SK-N-MC (cell line): Measurements from ENCODE around the gene CAPS2.
"Not testable (repeated sequence)": the region's sequence is repeated elsewhere in the genome, so short reads cannot be mapped to it uniquely, and the experiment has no call there.

Experiments used
- DNase-seq: peaks from one replicate; pipeline ENCODE4 v3.0.0-alpha.2; 2011; ENCODE audit warnings: low read depth, low spot score
- H3K27ac ChIP-seq: fragments of 200-600 bp; sonication (generic); 2 replicates; pipeline ENCODE4 v1.5.1; 2016; ENCODE audit warnings: mixed run types
- H3K36me3 ChIP-seq: fragments of 200-600 bp; sonication (generic); 2 replicates; pipeline ENCODE4 v1.6.1; 2017; ENCODE audit warnings: antibody characterized with exemption, low read length, mixed read lengths; ENCODE audit not compliant: insufficient read depth
- H3K4me3 ChIP-seq: fragments of 200-600 bp; sonication (generic); 2 replicates; pipeline ENCODE4 v1.5.1; 2016
- H3K9ac ChIP-seq: fragments of 200-600 bp; sonication (generic); 2 replicates; pipeline ENCODE4 v1.8.0; 2017; ENCODE audit warnings: mixed run types, mixed read lengths; ENCODE audit not compliant: insufficient read length
- H3K9me3 ChIP-seq: fragments of 200-600 bp; sonication (generic); 2 replicates; pipeline ENCODE4 v1.6.1; 2017; ENCODE audit warnings: low read depth, mild to moderate bottlenecking, antibody characterized with exemption, low read length, moderate library complexity, mixed read lengths
- EZH2 ChIP-seq: fragments of 200-600 bp; sonication (generic); IDR thresholded peaks from one replicate; pipeline ENCODE4 v1.6.1; 2017; ENCODE audit warnings: antibody characterized with exemption
- FOXP2 ChIP-seq: optimal IDR thresholded peaks from 2 replicates; pipeline ENCODE3; 2011; ENCODE audit warnings: mild to moderate bottlenecking, moderate library complexity; ENCODE audit not compliant: insufficient read depth; ENCODE audit errors: extremely low read length, control extremely low read depth
- POLR2AphosphoS5 ChIP-seq: IDR thresholded peaks from 2 replicates; pipeline ENCODE4 v1.6.1; 2012; ENCODE audit warnings: mild to moderate bottlenecking, low read depth, low read length, borderline replicate concordance

CAPS2 gene

GRCh38 chr12:75350413-75350812, 20.3 kb upstream of the CAPS2 start:
- TF ChIP-seq POLR2AphosphoS5 (no peak), EZH2 (no peak), FOXP2 (no peak)
- Histone ChIP-seq H3K27ac (no peak overlapping the region), H3K9me3 (no peaks in the 10 kb centered on the region; the same call in 1 of the 2 replicates), H3K36me3 (no peaks in the 10 kb centered on the region), H3K9ac (no peak overlapping the region), H3K4me3 (no peak overlapping the region)
- DNase-seq: no peak

GRCh38 chr12:75349946-75350345, 19.8 kb upstream of the CAPS2 start:
- no peaks in the 10 kb centered on the region for H3K9me3 ChIP-seq
- TF ChIP-seq POLR2AphosphoS5: no peak
- no peak for TF ChIP-seq EZH2
- no peak for TF ChIP-seq FOXP2
- H3K27ac ChIP-seq: no peak overlapping the region
- H3K4me3 ChIP-seq: no peak overlapping the region
- H3K36me3 ChIP-seq: no peaks in the 10 kb centered on the region
- H3K9ac ChIP-seq: no peak overlapping the region
- no peak for DNase-seq

DNA sequence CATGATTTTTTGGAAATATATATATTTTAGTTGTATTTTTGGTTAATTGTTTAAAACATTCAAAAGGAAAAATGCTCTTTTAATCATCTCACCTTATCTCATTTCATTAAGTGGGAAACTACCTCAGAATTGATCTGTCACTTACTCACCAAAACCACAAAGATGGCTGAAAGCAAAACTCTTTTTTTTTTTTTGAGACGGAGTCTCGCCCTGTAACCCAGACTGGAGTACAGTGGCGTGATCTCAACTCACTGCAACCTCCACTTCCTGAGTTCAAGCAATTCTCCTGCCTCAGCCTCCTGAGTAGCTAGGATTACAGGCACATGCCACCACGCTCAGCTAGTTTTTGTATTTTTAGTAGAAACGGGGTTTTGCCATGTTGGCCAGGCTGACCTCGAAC, 16.1 kb upstream of the CAPS2 start:
- not testable (repeated sequence) for H3K27ac ChIP-seq, H3K36me3 ChIP-seq, H3K9ac ChIP-seq, DNase-seq, H3K4me3 ChIP-seq, H3K9me3 ChIP-seq

GRCh38 chr12:75345531-75345930, 15.4 kb upstream of the CAPS2 start:
- H3K4me3 ChIP-seq: no peak overlapping the region
- H3K27ac ChIP-seq: no peak overlapping the region
- no peaks in the 10 kb centered on the region for H3K9me3 ChIP-seq
- no peaks in the 10 kb centered on the region for H3K36me3 ChIP-seq
- DNase-seq: no peak
- no peak overlapping the region for H3K9ac ChIP-seq
- TF ChIP-seq POLR2AphosphoS5 (no peak), EZH2 (no peak), FOXP2 (no peak)

GRCh38 chr12:75341873-75342272, 11.7 kb upstream of the CAPS2 start:
- no peak overlapping the region for H3K9ac ChIP-seq
- no peaks in the 10 kb centered on the region for H3K36me3 ChIP-seq
- H3K4me3 ChIP-seq: no peak overlapping the region
- TF ChIP-seq POLR2AphosphoS5 (no peak), FOXP2 (no peak), EZH2 (no peak)
- H3K27ac ChIP-seq: no peak overlapping the region
- DNase-seq: no peak
- H3K9me3 ChIP-seq: no peaks in the 10 kb centered on the region; the same call in 1 of the 2 replicates

DNA sequence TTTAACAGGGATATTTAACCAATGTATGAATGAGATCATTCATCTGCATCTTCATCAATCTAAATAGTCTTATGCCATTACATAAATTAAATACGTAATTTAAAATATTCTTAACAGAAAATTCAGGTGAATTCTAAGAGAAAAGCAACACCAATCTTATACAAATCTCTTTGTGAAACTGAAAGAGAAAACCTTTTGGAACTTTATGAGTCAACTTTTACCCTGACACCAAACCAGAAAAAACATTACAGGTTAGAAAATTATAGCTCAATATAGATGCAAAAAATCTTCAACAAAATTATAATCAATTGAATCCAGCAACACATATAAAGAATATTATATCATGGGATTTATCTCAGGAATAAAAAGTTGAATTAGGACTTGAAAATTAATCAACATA, 7.8 kb upstream of the CAPS2 start:
- TF ChIP-seq POLR2AphosphoS5: no peak
- TF ChIP-seq EZH2: no peak
- TF ChIP-seq FOXP2: no peak
- no peaks in the 10 kb centered on the region for H3K36me3 ChIP-seq
- H3K9me3 ChIP-seq: no peaks in the 10 kb centered on the region; the same call in 1 of the 2 replicates
- no peak for DNase-seq
- no peak overlapping the region for H3K9ac ChIP-seq
- H3K27ac ChIP-seq: no peak overlapping the region
- no peak overlapping the region for H3K4me3 ChIP-seq

DNA sequence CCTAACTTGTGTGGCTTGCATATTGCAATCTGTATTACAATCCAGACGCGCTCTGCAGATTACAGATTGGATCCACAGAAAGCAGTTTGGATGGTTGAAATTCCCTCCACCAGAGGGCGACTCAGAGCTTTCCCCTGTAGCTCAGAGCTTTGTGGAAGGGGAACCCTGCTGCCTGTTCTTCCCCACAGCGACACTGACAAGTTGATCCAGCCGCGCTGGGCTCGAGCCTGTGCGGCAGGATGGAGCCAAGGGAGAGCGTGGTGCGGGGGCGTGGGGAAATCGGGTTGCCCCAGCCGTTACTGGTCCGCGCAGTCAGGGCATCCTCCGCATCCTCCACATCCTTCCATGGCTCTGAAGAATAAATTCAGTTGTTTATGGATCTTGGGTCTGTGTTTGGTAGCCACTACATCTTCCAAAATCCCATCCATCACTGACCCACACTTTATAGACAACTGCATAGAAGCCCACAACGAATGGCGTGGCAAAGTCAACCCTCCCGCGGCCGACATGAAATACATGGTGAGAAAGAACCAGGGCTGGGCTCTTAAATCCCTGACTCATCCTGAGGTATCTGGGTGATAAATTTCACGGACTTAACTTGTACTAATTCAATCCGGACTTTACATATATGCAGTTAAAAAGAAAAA, 4.4 kb upstream of the CAPS2 start, which contains the start of gene GLIPR1L1:
GLIPR1L1 (plus strand) TSS at position 287 of the 647 bp plus-strand sequence; CDS start at position 346, 59 bp downstream.
- no peaks in the 10 kb centered on the region for H3K36me3 ChIP-seq
- TF ChIP-seq POLR2AphosphoS5 (no peak), FOXP2 (no peak), EZH2 (no peak)
- no peak within 1 kb of the TSS for H3K4me3 ChIP-seq
- H3K9ac ChIP-seq: no peak within 1 kb of the TSS
- no peaks in the 10 kb centered on the region for H3K9me3 ChIP-seq
- no peak within 1 kb of the TSS for H3K27ac ChIP-seq
- peak; percentile 42 for DNase-seq

GRCh38 chr12:75327642-75328041, 2.5 kb downstream of the CAPS2 start:
- no peak for DNase-seq
- TF ChIP-seq EZH2 (no peak), POLR2AphosphoS5 (no peak), FOXP2 (no peak)
- Histone ChIP-seq H3K4me3 (no peak overlapping the region), H3K9ac (no peak overlapping the region), H3K27ac (no peak overlapping the region), H3K36me3 (no peaks in the 10 kb centered on the region), H3K9me3 (no peaks in the 10 kb centered on the region)

- Histone ChIP-seq H3K9me3 (no peaks in the 10 kb centered on the region), H3K36me3 (no peaks in the 10 kb centered on the region), H3K9ac (no peak overlapping the region), H3K4me3 (no peak overlapping the region), H3K27ac (no peak overlapping the region)
- TF ChIP-seq FOXP2 (no peak), POLR2AphosphoS5 (no peak), EZH2 (no peak)
- DNase-seq: no peak
Measured at GRCh38 chr12:75323663-75324062, 6.5 kb downstream of the CAPS2 start.
